CD1c-positive myeloid dendritic cell (primary cell): ENCODE measurements around the gene TMEM150A.
A peak's percentile ranks its signal among the peaks of the same experiment; 100 is the strongest.
"Not testable (repeated sequence)": the region's sequence is repeated elsewhere in the genome, so short reads cannot be mapped to it uniquely, and the experiment has no call there.

ENCODE experiments used
- DNase-seq: peaks from one replicate; pipeline ENCODE4 v3.0.0-alpha.2; 2016; ENCODE audit errors: extremely low spot score

Gene TMEM150A

DNA sequence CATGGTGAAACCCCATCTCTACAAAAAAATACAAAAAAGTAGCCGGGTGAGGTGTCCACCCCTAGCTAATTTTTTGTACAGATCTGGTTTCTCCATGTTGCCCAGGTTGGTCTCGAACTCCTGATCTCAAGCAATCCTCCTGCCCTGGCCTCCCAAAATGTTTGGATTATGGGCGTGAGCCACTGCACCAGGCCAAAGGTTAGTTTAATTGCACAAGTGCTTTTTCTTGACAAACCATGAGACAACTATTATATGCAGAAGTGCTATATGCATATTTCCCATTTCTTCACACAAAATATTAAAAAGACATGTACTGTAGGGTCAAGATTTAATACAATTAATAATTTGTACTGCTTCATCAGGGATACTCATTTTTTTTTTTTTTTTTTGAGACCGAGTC is 36.2 kb downstream of the TMEM150A start:
- no peak for DNase-seq

DNA sequence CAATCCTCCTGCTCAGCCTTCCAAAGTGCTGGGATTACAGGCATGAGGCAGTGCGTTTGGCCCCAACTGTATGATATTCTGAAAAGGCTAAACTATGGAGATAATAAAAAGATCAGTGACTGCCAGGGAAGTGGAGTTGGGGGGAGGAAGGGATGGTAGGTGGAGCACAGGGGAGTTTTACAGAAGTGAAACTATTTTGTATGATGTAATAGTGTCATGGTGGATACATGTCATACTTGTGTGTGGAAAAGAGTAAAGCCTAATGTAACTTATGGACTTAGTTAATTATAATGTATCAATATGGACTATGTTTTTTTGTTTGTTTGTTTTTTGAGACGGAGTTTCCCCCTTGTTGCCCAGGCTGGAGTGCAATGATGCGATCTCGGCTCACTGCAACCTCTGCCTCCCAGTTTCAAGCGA is 38.3 kb downstream of the TMEM150A start:
- DNase-seq: peak; percentile 87

DNA sequence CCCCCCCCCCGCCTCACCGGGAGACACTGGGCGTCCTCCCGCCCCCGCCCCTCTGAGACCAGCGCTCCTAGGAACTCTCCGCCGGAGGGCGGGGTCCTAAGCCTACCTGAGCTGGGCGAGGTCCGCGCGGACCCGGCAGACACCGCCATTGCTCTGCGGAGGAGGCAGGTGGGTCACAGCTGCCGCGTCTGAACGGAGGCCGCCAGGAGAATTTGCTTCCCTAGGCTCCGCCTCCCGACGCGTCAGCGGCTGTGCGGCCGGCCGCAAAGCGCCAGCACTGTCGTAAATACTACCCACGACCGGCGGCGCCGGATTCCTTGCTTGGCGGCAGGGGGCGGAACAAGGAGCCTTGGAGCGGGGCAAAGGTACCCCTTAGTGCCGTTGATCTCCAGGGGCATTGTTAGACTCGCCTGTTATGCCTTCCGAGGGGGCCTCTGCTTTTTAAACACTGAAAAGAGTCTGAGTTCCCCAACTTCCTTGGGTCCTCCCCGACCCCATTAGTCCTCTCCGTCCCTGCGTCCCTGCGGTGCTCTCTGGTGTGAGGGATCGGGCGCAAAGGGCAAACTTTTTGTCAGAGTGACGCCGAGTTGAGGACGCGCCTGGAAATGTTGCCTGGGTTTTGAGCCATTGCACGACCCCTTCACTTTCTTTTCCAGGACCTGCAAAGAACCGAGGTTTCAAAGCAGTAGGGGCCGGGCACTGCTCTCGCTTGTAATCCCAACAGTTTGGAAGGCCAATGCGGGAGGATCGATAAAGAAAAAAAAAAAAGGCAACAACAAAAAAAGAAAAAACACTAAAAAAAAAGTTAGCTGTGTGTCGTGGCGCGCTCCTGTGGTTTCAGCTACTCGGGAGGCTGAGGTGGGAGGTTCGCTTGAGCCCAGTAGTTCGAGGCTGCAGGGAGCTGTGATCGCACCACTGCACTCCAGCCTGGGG is 41.0 kb downstream of the TMEM150A start, which contains the start of gene GGCX:
Gene GGCX, minus strand, starts transcription at position 214 of the 933 bp plus-strand sequence. Its CDS starts 65 bp downstream, at position 149.
- peak; percentile 97 for DNase-seq

DNA sequence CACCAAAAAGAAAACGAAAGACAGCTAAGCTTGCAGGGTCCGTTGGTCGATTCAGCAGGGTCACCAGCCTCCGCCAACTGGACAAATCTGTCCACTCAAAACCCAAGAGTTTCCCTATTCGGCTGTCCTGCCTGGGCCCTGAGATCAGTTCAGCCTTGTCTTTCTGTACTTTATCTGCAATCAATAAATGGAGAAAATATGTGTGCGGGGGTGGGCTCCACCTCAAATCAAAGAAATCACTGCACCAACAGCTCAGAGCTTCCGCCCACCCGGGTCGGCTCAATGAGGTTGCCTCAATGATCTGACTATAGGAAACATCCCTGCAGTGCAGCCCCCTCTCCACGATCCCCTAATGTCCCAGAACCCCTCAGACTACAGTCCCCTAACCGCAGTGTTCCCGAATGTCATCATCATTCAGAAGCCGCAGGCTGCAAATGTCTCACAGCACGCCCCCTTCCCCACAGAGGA is 41.7 kb downstream of the TMEM150A start:
- no peak for DNase-seq

DNA sequence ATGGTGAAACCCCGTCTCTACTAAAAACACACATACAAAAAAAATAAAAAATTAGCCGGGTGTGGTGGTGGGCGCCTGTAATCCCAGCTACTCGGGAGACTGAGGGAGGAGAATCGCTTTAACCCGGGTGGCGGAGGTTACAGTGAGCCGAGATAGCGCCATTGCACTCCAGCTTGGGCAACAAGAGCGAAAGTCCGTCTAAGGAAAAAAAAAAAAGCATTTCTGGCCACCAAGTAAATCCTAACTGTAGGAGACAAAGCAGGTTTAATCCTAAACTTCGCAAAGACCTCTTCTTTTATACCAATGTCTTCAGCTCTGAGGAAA is 42.1 kb downstream of the TMEM150A start:
- not testable (repeated sequence) for DNase-seq

DNA sequence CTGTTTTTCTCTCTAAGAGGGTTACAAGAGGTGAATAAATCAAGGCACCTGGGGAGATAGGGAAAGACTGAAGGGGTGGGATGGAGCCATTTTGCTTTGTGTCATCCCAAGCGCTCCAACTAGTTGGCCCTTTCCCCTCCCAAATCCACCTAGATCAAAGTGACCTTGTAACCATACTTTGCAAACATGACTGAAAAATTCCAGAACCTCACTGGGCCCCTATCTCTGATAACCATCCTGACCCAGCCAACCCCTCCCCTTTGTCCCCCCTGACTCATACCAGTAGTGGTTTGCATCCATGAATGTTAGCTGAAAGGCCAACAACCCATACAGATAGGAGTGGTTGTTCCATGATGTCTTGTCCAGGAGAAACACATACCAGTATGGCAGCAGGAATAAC is 44.3 kb downstream of the TMEM150A start:
- DNase-seq: no peak

DNA sequence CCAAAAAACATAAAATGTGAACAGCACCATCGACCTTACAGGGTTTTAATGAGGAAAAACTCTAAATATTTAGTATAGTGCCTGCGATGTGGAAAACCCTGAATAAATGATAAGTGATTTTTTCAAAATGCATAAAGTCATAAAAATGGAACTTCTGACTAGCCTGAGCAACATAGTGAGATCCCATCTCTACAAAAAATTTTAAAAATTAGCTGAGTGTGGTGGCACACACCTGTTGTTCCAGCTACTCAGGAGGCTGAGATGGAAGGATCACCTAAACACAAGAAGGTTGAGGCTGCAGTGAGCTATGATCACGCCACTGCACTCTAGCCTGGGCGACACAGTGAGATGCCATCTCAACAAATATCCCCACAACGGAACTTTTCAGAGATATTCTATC is 45.4 kb downstream of the TMEM150A start:
- DNase-seq: no peak

DNA sequence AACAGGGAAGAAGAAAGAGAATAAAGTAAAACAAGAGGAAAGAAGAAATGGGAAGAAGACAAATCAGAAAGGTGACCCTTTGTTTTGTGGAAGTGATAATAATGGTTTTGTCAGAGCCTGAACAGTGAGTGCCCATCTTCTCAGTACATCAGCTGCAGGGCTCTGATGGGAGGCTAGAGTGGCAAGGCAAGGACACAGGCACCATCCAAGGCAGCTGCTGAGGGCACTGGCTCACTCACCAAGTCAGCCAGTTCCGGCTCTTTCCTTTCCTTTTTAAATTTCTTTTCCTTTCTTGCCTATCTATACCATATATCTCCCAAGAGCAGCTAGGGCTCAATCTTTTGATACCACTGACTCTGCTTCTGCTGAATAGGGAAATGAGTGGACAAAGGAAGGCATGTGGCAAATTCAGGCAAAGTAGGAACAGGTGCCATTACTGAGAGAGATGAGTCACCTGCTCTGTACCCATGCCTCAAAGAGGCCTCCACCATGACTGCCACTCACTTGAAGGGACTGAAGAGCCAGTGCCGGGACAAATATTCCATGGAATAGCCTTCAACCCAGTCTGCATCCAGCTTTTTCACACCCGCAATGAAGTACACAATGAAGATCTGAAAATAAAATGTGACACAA is 47.4 kb downstream of the TMEM150A start:
- no peak for DNase-seq

DNA sequence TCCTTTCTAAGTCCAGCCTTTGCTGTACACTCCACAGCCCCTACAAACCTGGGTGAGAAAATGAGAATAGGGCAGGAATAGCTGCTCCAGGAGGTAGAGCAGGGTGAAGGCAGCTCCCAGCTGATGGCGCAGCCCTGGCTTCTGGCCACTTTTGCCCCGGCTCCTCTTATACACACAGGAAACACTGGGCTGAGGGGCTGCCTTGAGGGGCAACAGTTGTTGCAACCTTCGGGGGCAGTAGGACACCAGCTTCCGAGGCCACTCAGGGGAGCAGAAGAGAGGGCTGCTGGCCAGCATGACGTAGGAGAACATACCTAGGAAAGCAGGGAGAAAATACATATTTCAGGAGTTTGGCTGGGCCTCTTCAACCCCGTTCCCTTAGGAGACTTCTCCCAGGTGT is 49.3 kb downstream of the TMEM150A start:
- DNase-seq: no peak

DNA sequence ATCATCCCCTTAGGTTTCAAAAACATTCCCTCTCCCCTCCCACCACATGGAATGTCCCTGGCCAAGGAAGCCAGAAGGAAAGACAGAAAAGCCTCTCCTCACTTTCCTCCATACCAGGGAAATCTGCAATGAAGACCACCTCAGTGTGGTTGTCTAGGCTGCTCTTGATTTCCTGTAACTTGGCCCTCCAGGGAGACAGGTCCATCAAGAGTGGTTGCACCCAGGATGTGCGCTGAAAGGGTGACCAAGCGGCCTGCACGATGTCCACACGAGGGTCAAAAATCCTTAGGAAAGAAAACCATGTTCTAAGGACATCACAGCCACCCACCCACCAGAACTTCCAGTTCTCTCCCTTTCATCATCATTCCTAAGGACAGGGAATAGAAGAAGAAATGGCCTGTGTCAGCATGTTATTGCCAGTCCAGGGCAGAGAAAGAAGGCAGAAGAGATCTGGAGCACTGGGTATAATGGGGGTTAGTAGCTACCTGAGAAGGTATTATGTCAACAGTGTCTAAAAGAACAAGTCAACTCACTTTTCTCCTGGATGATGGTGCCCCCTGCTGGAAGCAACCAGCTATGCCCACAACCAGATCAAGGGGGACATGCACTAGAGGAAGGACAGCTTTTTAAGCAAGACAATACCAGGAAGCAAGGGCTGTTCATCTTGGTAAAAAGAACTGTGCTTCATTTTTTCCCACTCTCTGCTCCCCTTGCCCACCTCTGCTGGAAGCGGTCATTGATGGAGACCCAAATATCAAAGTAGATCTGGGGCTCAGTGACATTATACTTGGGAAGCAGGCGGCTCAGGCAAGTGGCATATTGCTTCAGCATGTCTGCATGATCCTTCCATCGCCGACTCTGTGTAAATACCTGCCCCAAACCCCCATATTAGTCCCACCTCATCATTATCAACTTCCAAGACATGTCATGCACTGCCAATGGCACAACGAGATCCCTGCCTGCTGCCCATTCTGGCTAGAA is 50.5 kb downstream of the TMEM150A start:
- peak; percentile 87 for DNase-seq

DNA sequence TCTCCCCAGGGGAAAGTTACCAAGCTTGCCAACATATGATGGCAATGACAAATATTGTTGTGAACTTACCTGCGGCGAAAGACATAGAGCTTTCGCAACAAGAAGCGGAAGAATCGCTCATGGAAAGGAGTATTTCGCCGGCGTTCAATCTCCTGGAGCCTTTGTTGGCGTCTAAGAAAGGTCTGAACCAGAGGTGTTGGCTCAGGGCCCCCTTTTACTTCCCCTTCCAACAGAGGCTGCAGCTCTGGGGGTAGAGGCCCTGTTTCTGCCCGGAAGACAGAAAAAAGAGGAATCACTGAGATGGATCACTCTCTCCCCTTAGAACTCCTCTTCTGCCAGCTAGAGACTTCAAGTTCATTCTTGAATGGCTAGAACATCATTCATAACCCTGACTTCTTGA is 52.0 kb downstream of the TMEM150A start:
- peak; percentile 57 for DNase-seq

DNA sequence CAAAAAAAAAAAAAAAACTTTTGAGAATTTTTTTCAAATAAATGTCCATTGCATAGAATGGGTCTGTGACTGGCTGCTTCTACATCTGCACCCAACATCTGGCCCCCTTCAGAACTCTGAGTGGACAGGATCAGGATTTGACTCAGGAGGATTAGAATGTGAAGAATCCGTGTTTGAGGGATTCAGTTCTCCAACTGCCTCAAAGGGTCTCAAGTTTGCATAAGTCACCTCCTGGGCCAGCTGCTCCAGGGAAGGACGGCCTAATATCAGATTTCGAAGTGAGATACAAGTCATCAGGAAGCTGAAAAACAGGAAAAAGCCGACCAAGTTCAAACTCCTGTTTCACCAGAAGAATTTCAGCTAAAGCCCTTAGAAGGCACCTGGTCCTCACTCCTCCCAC is 52.7 kb downstream of the TMEM150A start:
- DNase-seq: no peak

DNA sequence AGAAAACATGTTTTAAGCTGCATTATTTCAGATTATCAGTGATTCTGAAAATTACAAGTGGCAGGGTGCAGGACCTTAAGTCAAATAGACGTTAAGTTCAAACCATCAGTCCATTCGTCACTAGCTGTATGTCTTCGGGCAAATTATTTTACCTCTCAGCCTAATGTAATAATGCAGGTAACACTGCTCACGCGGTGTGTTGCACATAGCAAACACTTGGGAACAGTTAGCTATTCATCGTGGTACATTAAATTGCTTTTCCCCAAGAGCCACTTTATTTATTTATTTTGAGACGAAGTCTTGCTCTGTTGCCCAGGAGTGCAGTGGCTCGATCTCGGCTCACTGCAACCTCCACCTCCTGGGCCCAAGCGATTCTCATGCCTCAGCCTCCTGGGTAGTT is 53.4 kb downstream of the TMEM150A start:
- no peak for DNase-seq

DNA sequence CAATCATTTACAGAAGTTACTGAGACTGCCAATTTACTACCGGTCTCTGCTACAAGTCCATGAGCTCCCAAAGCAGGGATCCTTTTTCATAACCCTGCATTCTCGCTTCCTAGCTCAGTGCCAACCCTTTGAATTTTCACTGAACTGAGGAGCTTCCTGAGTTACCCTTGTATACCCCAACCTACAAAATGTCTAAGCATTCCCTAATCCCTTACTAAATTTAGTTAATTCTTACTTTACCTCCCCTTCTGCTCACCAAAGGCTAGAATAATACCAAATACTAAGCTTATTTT is 53.9 kb downstream of the TMEM150A start:
- DNase-seq: no peak
